ENCODE results near the gene FKBP1B.
"Not testable (repeated sequence)": the region's sequence is repeated elsewhere in the genome, so short reads cannot be mapped to it uniquely, and the experiment has no call there.

Gene FKBP1B

DNA sequence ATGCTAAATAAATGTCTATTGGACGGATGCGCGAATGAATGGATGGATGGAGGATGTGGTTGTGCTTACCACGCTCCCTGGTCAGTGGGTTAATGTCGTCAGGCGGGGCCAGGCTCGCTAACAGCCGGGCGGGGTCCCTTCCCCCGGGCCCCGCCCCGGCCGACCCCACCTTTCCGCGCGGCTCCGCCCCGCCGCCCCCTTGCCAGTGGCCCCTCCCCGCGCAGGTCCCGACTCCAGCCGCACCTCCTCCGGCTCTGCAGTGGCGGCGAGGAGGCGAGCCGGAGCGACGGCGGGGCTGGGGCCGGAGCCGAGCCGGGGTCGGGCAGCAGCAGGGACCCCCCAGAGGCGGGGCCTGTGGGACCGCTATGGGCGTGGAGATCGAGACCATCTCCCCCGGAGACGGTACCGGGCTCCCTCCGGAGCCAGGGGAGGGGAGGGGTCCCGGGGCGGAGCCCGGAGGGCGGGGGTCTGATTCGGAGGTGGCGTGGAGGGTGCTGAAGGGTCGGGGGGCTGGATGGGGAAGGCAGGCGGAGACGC is at the start of gene FKBP1B:
TSS of gene FKBP1B (plus strand) at position 257 of the 537 bp plus-strand sequence. CDS start at position 366, 109 bp downstream.
- Histone ChIP-seq H3K9ac (ENCODE audit: low read length) (no peak within 1 kb of the TSS), H3K9me3 (ENCODE audit: low read length) (no peaks in the 10 kb centered on the region), H3K4me3 (ENCODE audit: low read depth in 1 of 2, low read length in 2 of 2) (peak within 1 kb of the TSS; percentile 61 to 79), H3K4me1 (ENCODE audit: insufficient read depth, low read length) (peaks cover 15% of the 10 kb centered on the region), H3K27me3 (ENCODE audit: control insufficient read depth in 1 of 2, insufficient read depth in 2 of 2, low read length in 2 of 2) (peaks cover 0 to 5% of the 10 kb centered on the region in 2 donors), H3K36me3 (ENCODE audit: insufficient read depth, low read length) (no peaks in the 10 kb centered on the region), H3K27ac (ENCODE audit: low read depth, low read length) (peak within 1 kb of the TSS; percentile 13)

DNA sequence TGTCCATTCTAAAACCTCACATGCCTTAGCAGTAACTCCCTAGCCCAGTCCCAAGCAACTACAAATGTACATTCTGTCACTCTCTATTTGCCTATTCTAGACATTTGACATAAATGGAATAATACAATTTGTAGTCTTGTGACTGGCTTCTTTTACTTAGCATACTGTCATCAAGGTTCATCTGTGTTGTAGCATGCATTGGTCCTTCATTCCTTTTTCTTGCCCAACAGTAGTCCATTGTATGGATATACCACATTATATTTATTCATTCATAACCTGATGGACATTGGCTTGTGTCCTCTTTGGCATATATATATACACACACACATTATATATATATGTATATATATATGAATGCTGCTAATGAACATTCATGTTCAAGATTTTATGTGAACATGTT is 41.8 kb upstream of the FKBP1B start:
- Histone ChIP-seq H3K36me3 (ENCODE audit: insufficient read depth, low read length) (no peaks in the 10 kb centered on the region), H3K9ac (ENCODE audit: low read length) (no peak overlapping the region), H3K4me1 (ENCODE audit: insufficient read depth, low read length) (peaks cover 6% of the 10 kb centered on the region), H3K9me3 (ENCODE audit: low read length) (no peaks in the 10 kb centered on the region), H3K27me3 (ENCODE audit: control insufficient read depth in 1 of 2, insufficient read depth in 2 of 2, low read length in 2 of 2) (peaks cover 16 to 24% of the 10 kb centered on the region in 2 donors), H3K4me3 (ENCODE audit: low read depth in 1 of 2, low read length in 2 of 2) (no peak overlapping the region), H3K27ac (ENCODE audit: low read depth, low read length) (no peak overlapping the region)

DNA sequence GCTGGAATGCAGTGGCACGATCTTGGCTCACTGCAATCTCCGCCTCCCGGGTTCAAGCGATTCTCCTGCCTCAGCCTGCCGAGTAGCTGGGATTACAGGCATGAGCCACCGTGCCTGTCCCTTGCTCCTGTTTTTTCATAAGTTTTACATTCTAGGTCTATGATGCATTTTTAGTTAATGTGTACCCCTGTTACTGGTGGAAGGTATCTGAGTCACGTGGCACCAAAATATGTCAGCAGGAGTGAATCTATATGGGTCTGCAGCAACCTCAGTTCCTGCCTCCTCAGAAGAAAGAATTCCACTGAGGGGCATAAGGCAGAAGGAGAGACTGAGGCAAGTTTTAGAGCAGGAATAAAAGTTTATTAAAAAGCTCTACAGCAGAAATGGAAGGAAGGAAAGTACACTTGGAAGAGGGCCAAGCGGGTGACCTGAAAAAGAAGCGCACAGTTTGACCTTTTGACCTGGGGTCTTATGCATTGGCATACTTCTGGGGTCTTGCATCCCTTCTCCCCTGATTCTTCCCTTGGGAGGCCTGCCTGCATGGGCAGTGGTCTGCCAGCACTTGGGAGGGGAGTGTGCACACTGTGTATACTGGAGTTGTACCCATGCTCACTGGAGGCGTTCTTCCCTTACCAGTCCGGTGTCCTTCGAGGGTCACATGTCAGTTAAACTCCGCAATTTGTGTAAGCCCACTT is 40.7 kb upstream of the FKBP1B start:
- H3K27ac ChIP-seq (ENCODE audit: low read depth, low read length), result no peak overlapping the region
- H3K4me1 ChIP-seq (ENCODE audit: insufficient read depth, low read length), result peaks cover 6% of the 10 kb centered on the region
- no peaks in the 10 kb centered on the region for H3K9me3 ChIP-seq (ENCODE audit: low read length)
- H3K27me3 ChIP-seq (ENCODE audit: control insufficient read depth in 1 of 2, insufficient read depth in 2 of 2, low read length in 2 of 2), result peaks cover 16 to 24% of the 10 kb centered on the region in 2 donors
- H3K4me3 ChIP-seq (ENCODE audit: low read depth in 1 of 2, low read length in 2 of 2), result no peak overlapping the region
- no peaks in the 10 kb centered on the region for H3K36me3 ChIP-seq (ENCODE audit: insufficient read depth, low read length)
- no peak overlapping the region for H3K9ac ChIP-seq (ENCODE audit: low read length)

DNA sequence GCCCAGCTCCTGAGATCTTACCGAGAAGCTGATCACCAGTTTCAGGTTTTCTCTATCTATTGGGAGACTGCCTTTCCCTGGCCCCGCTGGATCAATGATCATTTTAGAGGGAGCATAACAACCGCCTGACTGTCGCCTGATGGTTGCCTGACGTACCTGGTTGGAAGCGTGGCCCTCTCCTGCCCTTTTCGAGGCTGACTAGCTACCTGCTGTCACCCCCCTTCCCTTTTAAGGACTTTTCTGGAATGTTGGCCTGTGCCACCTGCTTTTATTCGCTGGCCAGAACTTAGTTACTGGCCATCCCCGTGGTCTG is 40.2 kb upstream of the FKBP1B start:
- H3K4me3 ChIP-seq (ENCODE audit: low read depth in 1 of 2, low read length in 2 of 2), result peak overlapping the region; percentile 18 to 45

DNA sequence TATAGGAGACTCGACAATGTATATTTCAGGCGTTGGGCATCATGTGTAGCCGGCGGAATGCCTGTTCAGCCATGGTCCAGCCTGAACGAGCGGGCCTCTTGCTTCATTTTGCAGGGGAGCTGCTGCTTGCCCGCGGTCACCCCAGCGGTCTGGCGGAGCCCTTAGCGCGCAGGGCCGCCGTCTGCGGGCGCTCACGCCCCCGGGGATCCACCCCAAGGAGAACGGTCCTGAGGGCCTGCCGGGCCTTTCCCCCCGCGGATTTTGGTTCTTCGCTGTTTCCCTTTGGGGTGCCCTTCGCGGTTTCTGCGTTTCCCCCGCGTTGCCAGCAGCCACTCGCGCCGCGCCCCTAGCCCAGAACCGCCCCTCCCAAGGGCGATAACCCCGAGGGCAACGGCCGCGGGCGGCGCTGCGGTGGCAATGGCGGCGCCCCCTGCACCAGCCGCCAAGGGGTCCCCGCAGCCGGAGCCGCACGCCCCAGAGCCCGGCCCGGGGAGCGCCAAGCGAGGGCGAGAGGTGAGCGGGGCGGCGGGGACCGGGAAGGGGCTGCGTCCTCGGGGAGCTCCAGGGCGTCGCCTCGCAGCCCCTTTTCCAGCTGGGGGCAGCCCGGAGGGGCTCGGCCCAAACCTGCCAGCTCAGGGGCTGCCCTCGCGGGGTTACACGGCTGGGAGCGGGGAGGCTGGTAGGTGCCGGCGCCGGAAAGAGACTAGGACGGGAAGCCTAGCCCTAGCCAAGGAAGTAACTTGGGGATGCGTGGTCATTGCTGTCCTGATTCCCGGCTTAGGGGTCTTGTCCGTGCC is 39.7 kb upstream of the FKBP1B start, which contains the start of gene MFSD2B:
TSS of gene MFSD2B (plus strand) at position 406 of the 797 bp plus-strand sequence. CDS start at position 418, 12 bp downstream.
- Histone ChIP-seq H3K9ac (ENCODE audit: low read length) (no peak within 1 kb of the TSS), H3K27me3 (ENCODE audit: control insufficient read depth in 1 of 2, insufficient read depth in 2 of 2, low read length in 2 of 2) (peaks cover 16 to 24% of the 10 kb centered on the region in 2 donors), H3K27ac (ENCODE audit: low read depth, low read length) (no peak within 1 kb of the TSS)

More for the DNA sequence above, 40.2 kb upstream of the FKBP1B start:
- H3K27ac ChIP-seq (ENCODE audit: low read depth, low read length), result no peak overlapping the region
- no peaks in the 10 kb centered on the region for H3K36me3 ChIP-seq (ENCODE audit: insufficient read depth, low read length)
- no peak overlapping the region for H3K9ac ChIP-seq (ENCODE audit: low read length)
- peaks cover 6% of the 10 kb centered on the region for H3K4me1 ChIP-seq (ENCODE audit: insufficient read depth, low read length)
- H3K9me3 ChIP-seq (ENCODE audit: low read length), result no peaks in the 10 kb centered on the region
- H3K27me3 ChIP-seq (ENCODE audit: control insufficient read depth in 1 of 2, insufficient read depth in 2 of 2, low read length in 2 of 2), result peaks cover 16 to 24% of the 10 kb centered on the region in 2 donors

DNA sequence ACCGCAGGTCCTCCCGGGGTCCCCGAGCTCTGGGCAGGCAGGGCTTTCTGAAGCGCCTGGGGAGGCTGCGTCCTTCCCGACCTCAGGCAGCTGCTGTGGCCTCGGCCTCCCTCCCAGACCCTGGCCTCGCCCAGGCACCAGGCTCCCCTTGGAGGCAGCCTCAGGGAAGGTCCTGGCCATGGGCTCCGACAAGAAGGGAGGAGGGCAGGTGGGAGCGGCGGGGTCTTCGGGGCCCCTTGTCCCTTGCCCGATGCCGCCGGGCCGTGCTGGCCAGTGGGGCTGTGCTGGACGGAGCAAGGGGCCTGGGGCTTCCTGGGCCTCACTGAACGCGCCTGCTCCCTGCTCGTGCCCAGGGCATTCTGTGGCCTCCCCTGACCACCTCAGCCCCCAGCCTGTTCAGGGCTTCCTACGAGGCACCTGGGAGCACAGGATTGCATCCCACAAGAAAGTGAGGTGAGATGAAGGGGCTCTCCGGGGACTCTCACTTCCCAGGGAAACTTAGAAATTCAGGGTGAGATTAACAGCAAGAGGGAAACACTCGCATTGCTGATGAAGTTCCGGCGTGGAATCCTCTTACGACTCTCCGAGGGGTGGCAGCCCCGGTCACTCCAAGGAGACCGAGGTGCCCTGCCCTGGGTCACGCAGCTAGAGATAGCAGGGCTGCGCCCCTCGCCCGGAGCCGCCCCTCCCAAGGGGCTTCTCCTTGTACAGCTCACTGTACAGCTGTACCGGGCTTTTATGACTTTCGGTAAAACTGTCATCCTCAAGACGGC is 38.9 kb upstream of the FKBP1B start:
- Histone ChIP-seq H3K36me3 (ENCODE audit: insufficient read depth, low read length) (no peaks in the 10 kb centered on the region), H3K4me3 (ENCODE audit: low read depth in 1 of 2, low read length in 2 of 2) (peak overlapping the region in 1 of 2 donors; percentile 45), H3K4me1 (ENCODE audit: insufficient read depth, low read length) (peaks cover 6% of the 10 kb centered on the region), H3K27me3 (ENCODE audit: control insufficient read depth in 1 of 2, insufficient read depth in 2 of 2, low read length in 2 of 2) (peaks cover 16 to 24% of the 10 kb centered on the region in 2 donors), H3K27ac (ENCODE audit: low read depth, low read length) (no peak overlapping the region), H3K9ac (ENCODE audit: low read length) (no peak overlapping the region), H3K9me3 (ENCODE audit: low read length) (no peaks in the 10 kb centered on the region)

More for the DNA sequence above, 39.7 kb upstream of the FKBP1B start, which contains the start of gene MFSD2B:
- Histone ChIP-seq H3K4me1 (ENCODE audit: insufficient read depth, low read length) (peaks cover 6% of the 10 kb centered on the region), H3K4me3 (ENCODE audit: low read depth in 1 of 2, low read length in 2 of 2) (peak within 1 kb of the TSS; percentile 18 to 45), H3K36me3 (ENCODE audit: insufficient read depth, low read length) (no peaks in the 10 kb centered on the region), H3K9me3 (ENCODE audit: low read length) (no peaks in the 10 kb centered on the region)

DNA sequence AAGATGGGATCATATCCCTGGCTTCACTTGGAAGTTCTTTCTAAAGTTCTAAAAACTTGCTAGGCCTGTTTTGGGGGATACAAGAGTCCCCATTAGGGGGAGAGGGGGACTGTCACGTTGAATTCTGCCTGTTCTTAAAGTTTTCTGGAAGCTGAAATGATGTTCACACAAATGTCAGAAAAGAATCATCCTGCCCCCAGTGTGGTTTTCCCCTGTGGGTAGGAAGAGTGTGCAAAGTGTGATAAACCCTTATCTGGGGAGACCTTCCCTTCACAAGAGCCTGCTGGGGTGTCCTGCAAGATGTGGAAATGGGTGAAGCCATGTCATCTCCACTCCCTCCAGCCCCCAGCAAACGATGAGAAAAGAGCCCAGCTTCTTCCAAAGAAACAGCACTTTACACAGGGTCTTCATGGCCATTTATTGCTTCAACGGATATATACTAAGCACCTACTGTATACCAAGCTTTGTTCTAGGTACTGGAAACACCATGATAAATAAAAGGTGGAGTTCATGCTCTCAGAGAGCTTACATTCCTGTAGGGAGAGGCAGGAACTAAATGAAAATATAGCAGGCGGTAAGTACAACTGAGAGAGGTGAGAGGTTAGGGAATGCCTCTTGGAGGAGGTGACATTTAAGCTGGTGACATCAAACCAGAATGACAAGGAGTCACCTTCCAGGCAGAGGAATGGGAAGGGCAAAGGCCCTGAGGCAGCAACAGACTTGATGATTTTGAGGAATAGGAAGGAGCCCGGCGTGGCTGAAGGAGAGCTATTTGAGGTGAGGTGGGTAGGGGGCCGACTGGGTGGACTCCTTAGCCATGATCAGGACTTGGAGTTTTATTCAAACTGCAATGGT is 38.1 kb upstream of the FKBP1B start:
- Histone ChIP-seq H3K4me1 (ENCODE audit: insufficient read depth, low read length) (peaks cover 6% of the 10 kb centered on the region), H3K27ac (ENCODE audit: low read depth, low read length) (no peak overlapping the region), H3K4me3 (ENCODE audit: low read depth in 1 of 2, low read length in 2 of 2) (no peak overlapping the region), H3K9me3 (ENCODE audit: low read length) (no peaks in the 10 kb centered on the region), H3K36me3 (ENCODE audit: insufficient read depth, low read length) (no peaks in the 10 kb centered on the region), H3K27me3 (ENCODE audit: control insufficient read depth in 1 of 2, insufficient read depth in 2 of 2, low read length in 2 of 2) (peaks cover 16 to 24% of the 10 kb centered on the region in 2 donors), H3K9ac (ENCODE audit: low read length) (no peak overlapping the region)

DNA sequence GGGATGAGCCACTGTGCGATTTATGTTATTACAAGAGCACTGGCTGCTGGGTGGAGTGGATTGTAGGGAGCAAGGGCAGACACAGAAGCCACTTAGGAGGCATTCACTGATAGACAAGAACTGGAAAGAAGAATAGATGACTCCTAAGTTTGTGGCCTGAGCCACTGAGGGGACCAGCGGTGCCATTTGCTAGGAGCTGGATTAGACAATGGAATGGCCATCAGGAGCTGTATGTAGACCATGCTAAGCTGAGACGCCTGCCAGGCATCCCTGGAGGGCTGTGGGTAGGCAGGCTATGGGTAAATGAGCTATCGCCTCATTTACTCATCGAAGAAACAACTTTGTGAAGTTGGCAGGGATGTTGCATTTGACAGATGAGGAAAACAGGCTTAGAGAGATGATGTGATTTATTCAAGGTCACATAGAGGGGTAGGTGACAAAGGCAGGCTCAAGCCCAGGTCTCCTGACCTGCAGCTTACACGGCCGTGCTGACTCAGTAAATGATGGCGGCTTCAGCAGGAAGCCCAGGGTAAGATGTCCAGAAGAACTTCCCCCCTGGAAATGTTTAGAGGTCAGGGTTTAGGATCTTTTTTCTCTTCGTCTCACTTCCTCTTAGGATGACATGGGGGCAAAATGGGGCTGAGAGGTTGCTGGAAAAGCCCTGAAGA is 36.9 kb upstream of the FKBP1B start:
- no peak overlapping the region for H3K4me3 ChIP-seq (ENCODE audit: low read depth in 1 of 2, low read length in 2 of 2)
- no peaks in the 10 kb centered on the region for H3K9me3 ChIP-seq (ENCODE audit: low read length)
- no peak overlapping the region for H3K27ac ChIP-seq (ENCODE audit: low read depth, low read length)
- H3K4me1 ChIP-seq (ENCODE audit: insufficient read depth, low read length), result peaks cover 6% of the 10 kb centered on the region
- peaks cover 16 to 24% of the 10 kb centered on the region in 2 donors for H3K27me3 ChIP-seq (ENCODE audit: control insufficient read depth in 1 of 2, insufficient read depth in 2 of 2, low read length in 2 of 2)
- no peak overlapping the region for H3K9ac ChIP-seq (ENCODE audit: low read length)
- H3K36me3 ChIP-seq (ENCODE audit: insufficient read depth, low read length), result no peaks in the 10 kb centered on the region

DNA sequence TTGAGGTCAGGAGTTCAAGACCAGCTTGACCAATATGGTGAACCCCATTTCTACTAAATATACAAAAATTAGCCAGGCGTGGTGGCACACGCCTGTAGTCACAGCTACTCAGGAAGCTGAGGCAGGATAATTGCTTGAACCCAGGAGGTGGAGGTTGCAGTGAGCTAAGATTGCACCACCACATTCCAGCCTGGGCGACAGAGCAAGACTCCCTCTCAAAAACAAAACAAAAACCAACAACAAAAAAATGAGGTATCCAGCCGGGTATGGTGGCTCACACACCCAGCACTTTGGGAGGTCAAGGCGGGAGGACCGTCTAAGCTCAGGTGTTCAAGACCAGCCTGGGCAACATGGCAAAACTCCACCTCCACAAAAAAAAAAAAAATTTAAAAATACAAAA is 34.6 kb upstream of the FKBP1B start:
- not testable (repeated sequence) for H3K9me3 ChIP-seq (ENCODE audit: low read length); H3K9ac ChIP-seq (ENCODE audit: low read length); H3K27ac ChIP-seq (ENCODE audit: low read depth, low read length); H3K4me1 ChIP-seq (ENCODE audit: insufficient read depth, low read length); H3K4me3 ChIP-seq (ENCODE audit: low read depth in 1 of 2, low read length in 2 of 2); H3K36me3 ChIP-seq (ENCODE audit: insufficient read depth, low read length)
- H3K27me3 ChIP-seq (ENCODE audit: control insufficient read depth in 1 of 2, insufficient read depth in 2 of 2, low read length in 2 of 2), result peaks cover 16% of the 10 kb centered on the region in 2 donors

All from muscle layer of colon (tissue), 2 donors.